Right atrium auricular region (tissue), 2 donors: Measurements from ENCODE around the gene RPA1. TPM values are rescaled to one million over a fixed set of nuclear protein-coding genes. Genes with fewer than 3 reads are reported as not detected.
A peak's percentile ranks its signal among the peaks of the same experiment; 100 is the strongest.

Experiments used
- DNase-seq: peaks from one replicate; pipeline ENCODE4 v3.0.0-alpha.2; 2019; ENCODE audit warnings: low spot score
- H3K27ac ChIP-seq, 2 donors: fragments of 200-600 bp; sonication (generic); 1 replicate in 1 of 2; 2 replicates in 1 of 2; pipeline ENCODE4 v1.5.1; 2016 to 2019
- H3K27me3 ChIP-seq, 2 donors: fragments of 200-600 bp; sonication (generic); one replicate each; pipeline versions ENCODE4 v1.5.1 to v1.6.0; 2017 to 2019
- H3K36me3 ChIP-seq: fragments of 200-600 bp; sonication (generic); one replicate; pipeline ENCODE4 v1.5.1; 2016
- H3K4me1 ChIP-seq, 2 donors: fragments of 200-600 bp; sonication (generic); one replicate each; pipeline versions ENCODE4 v1.5.1 to v1.6.0; 2017 to 2019
- H3K4me3 ChIP-seq, 2 donors: fragments of 200-600 bp; sonication (generic); 1 replicate in 1 of 2; 2 replicates in 1 of 2; pipeline ENCODE4 v1.5.1; 2017 to 2019; ENCODE audit warnings: mild to moderate bottlenecking in 1 of 2, moderate library complexity in 1 of 2
- H3K9me3 ChIP-seq, 2 donors: fragments of 200-600 bp; sonication (generic); one replicate each; pipeline ENCODE4 v1.5.1; 2019
- total RNA-seq, 2 donors: library from RNA; depleted of rRNA; stranded (reverse); fragments of >200 nt; gene quantifications; one replicate each; pipeline ENCODE4 v1.1.0, GENCODE V29; 2016
- TF ChIP-seq, protein P1 (sequence below), 2 donors: fragments of 200-600 bp; sonication (generic); IDR thresholded peaks; one replicate each; pipeline ENCODE4 v1.5.1; 2019; ENCODE audit warnings: antibody characterized with exemption in 2 of 2

RPA1 gene
- total RNA-seq, 2 donors from 2014 or later, result 20.9 to 26.9 TPM

DNA sequence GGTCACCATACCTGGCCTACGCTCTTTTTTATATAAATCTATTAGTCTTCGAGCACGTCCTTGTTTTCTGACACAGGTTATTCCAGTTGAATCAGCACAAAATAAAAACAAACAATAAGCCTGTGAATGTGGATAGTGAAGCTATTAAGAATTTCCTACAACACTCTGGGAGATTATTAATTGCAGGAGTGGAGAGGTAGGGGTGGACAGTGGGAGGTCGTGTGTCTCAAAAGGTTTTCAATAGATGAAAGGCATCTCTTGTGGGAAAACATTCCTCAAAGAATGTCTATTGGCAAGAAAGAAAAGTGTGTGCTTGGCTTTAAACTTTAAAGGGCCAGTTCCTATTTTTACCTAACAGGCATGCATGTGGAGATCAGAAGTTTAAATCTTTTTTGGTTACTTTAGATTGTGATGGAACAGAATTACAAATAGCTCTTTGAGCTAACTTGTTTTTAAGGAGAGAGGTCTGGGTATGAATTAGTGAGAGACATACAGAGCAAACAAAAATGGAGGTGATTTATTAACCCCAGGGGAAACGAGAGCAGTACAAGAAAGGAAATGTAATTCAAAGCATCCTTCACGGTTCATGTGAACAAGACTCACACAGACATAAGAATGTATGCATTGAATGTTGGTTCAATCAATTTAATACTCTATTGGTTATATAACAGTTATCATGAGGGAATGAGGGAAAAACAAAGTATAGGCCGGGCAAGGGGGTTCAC is 9.1 kb upstream of the RPA1 start:
- Histone ChIP-seq H3K36me3 (peaks cover 8% of the 10 kb centered on the region), H3K27me3 (no peaks in the 10 kb centered on the region), H3K4me1 (no peaks in the 10 kb centered on the region), H3K9me3 (no peaks in the 10 kb centered on the region), H3K4me3 (no peak overlapping the region), H3K27ac (no peak overlapping the region)
- TF ChIP-seq, protein P1, sequence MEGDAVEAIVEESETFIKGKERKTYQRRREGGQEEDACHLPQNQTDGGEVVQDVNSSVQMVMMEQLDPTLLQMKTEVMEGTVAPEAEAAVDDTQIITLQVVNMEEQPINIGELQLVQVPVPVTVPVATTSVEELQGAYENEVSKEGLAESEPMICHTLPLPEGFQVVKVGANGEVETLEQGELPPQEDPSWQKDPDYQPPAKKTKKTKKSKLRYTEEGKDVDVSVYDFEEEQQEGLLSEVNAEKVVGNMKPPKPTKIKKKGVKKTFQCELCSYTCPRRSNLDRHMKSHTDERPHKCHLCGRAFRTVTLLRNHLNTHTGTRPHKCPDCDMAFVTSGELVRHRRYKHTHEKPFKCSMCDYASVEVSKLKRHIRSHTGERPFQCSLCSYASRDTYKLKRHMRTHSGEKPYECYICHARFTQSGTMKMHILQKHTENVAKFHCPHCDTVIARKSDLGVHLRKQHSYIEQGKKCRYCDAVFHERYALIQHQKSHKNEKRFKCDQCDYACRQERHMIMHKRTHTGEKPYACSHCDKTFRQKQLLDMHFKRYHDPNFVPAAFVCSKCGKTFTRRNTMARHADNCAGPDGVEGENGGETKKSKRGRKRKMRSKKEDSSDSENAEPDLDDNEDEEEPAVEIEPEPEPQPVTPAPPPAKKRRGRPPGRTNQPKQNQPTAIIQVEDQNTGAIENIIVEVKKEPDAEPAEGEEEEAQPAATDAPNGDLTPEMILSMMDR (IDR thresholded peaks at IDR 0.05), result no peak
- DNase-seq, result no peak

DNA sequence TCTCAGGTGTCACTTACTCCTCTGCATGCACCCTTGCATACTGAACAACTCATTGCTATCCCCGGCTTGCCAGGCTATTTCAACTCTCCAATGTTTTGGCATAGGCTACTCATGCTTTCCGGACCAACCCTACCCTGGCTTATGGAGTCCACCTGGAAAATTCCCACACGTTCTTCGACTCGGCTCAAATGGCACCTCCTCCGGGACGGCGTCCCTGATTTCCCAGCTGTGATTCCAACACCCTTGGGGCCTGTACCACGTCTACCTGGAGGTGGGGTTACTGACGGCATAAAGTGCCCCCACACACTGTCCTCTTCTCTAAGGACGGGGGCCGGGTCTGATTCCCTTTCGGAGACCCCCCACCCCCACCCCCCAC is 601 bp upstream of the RPA1 start:
- Histone ChIP-seq H3K27me3 (no peaks in the 10 kb centered on the region), H3K4me3 (peak overlapping the region; percentile 73 to 85), H3K36me3 (peaks cover 10% of the 10 kb centered on the region), H3K4me1 (peaks cover 0 to 22% of the 10 kb centered on the region in 2 donors), H3K9me3 (no peaks in the 10 kb centered on the region), H3K27ac (peak overlapping the region; percentile 85 to 90)
- TF ChIP-seq, protein P1 (IDR thresholded peaks at IDR 0.05), result no peak
- no peak for DNase-seq

DNA sequence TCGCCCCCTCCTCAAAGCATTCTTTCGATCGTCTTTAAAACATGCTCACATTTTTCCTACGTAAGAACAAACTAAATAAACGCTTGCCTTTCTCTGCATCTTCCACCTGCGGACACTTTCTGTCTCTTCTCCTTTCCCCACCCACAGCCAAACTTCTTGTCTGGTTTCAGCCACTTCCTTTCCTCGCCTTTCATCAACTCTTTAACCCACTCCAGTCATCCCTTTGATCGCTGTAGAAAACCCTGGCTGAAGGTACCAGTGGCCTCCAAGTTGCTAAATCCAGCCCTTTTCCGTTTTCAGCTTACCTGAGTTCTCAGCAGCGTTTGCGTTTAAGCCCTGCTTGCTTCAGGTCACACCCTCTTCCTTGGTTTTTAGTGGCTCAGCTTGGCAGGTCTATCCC is 483 bp downstream of the RPA1 start:
- Histone ChIP-seq H3K4me1 (peaks cover 0 to 22% of the 10 kb centered on the region in 2 donors), H3K4me3 (peak overlapping the region; percentile 73 to 85), H3K27me3 (no peaks in the 10 kb centered on the region), H3K27ac (peak overlapping the region; percentile 85 to 90), H3K36me3 (peaks cover 10% of the 10 kb centered on the region), H3K9me3 (no peaks in the 10 kb centered on the region)
- TF ChIP-seq, protein P1 (IDR thresholded peaks at IDR 0.05), result no peak
- no peak for DNase-seq

DNA sequence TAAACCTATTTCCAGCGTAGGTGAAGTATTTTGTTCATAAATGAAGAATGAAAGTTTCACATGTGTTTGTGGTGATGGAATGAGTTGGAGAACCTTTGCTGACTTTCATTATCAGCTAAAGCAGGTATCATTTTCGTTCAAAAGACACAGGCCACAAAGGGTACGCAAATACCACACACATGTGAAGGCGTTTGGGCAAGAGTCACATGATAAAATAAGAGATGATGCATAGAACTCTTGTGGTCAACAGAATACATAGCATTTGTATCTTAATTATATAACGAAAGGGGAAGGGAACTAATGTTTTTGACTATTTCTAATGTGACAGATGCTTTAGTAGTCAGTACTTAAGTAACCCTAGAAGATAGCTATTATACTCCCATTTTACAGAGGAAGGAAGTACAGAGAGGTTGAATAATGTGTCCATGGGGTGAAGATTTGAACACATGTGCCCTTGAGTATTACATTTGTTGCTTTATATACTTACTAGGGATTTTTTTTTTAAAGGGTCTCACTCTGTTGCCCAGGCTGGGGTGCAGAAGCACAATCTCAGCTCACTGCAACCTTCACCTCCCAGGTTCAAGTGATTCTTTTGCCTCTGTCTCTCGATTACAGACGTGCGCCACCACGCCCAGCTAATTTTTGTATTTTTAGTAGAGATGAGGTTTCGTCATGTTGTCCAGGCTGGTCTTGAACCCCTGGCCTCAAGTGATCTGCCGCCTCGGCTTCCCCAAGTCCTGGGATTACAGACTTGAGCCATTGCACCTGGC is 4.8 kb downstream of the RPA1 start:
- TF ChIP-seq, protein P1 (IDR thresholded peaks at IDR 0.05), result no peak
- Histone ChIP-seq H3K27me3 (no peaks in the 10 kb centered on the region), H3K36me3 (no peaks in the 10 kb centered on the region), H3K27ac (no peak overlapping the region), H3K9me3 (no peaks in the 10 kb centered on the region), H3K4me1 (peaks cover 0 to 14% of the 10 kb centered on the region in 2 donors), H3K4me3 (no peak overlapping the region)
- DNase-seq, result no peak

DNA sequence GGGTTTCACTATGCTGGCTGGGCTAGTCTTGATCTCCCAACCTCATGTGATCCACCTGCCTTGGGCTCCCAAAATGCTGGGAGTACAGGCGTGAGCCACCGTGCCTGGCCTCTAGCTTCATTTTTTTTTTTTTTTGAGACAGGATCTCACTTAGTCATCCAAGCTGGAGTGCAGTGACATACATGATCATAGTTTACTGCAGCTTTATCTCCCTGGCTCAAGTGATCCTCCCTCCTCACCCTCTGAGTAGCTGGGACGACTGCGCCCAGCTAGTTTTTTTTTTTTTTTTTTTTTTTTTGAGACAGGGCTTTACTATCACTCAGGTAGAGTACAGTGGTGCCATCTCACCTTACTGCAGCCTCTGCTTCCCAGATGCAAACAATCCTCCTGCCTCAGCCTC is 9.7 kb downstream of the RPA1 start:
- TF ChIP-seq, protein P1 (IDR thresholded peaks at IDR 0.05), result no peak
- H3K27me3 ChIP-seq, result no peaks in the 10 kb centered on the region
- H3K4me1 ChIP-seq, result no peaks in the 10 kb centered on the region
- no peaks in the 10 kb centered on the region for H3K9me3 ChIP-seq
- peaks cover 21% of the 10 kb centered on the region for H3K36me3 ChIP-seq
- no peak overlapping the region for H3K4me3 ChIP-seq
- no peak overlapping the region for H3K27ac ChIP-seq
- no peak for DNase-seq
